ENCODE results near the gene P4HB. TPM values are rescaled to one million over a fixed set of nuclear protein-coding genes. Genes with fewer than 3 reads are reported as not detected.

The P4HB gene
- total RNA-seq, 3 donors from 2014 or later, result 354 to 727 (median 491) TPM

GRCh38 chr17:81885454-81885853, 25.1 kb upstream of the P4HB start:
- ATAC-seq (no peak), DNase-seq (no peak)
- H3K9me3 ChIP-seq, result no peaks in the 10 kb centered on the region
- intact Hi-C loops (cut with DNase I, micrococcal nuclease), result no loop called here
- TF ChIP-seq CTCF (IDR thresholded peaks at IDR 0.05), result no peak
- peaks cover 13% of the 10 kb centered on the region for H3K36me3 ChIP-seq (ENCODE audit: low read depth)
- H3K4me3 ChIP-seq, result no peak overlapping the region
- peaks cover 11% of the 10 kb centered on the region for H3K4me1 ChIP-seq (ENCODE audit: low read depth)

GRCh38 chr17:81884968-81885367, 24.6 kb upstream of the P4HB start:
- intact Hi-C loops (cut with DNase I, micrococcal nuclease), result no loop called here
- peaks cover 6% of the 10 kb centered on the region for H3K4me1 ChIP-seq (ENCODE audit: low read depth)
- DNase-seq (no peak), ATAC-seq (no peak)
- peaks cover 13% of the 10 kb centered on the region for H3K36me3 ChIP-seq (ENCODE audit: low read depth)
- no peaks in the 10 kb centered on the region for H3K9me3 ChIP-seq
- no peak overlapping the region for H3K4me3 ChIP-seq
- no peak for TF ChIP-seq CTCF (IDR thresholded peaks at IDR 0.05)

- H3K4me3 ChIP-seq, result no peak overlapping the region
These were observed 24.2 kb upstream of the P4HB start for GRCh38 chr17:81884520-81884919.

GRCh38 chr17:81879121-81879520, 18.8 kb upstream of the P4HB start:
- no peak for TF ChIP-seq CTCF (IDR thresholded peaks at IDR 0.05)
- Histone ChIP-seq H3K4me3 (no peak overlapping the region), H3K36me3 (ENCODE audit: low read depth) (no peaks in the 10 kb centered on the region), H3K9me3 (no peaks in the 10 kb centered on the region), H3K4me1 (ENCODE audit: low read depth) (no peaks in the 10 kb centered on the region)
- DNase-seq, result no peak
- ATAC-seq, result no peak
- intact Hi-C loops (cut with DNase I, micrococcal nuclease), result no loop called here

More at GRCh38 chr17:81884520-81884919, 24.2 kb upstream of the P4HB start:
- peak; percentile 17 for ATAC-seq
- TF ChIP-seq CTCF (IDR thresholded peaks at IDR 0.05), result no peak
- DNase-seq, result no peak
- intact Hi-C loops (cut with DNase I, micrococcal nuclease), result no loop called here
- H3K4me1 ChIP-seq (ENCODE audit: low read depth), result peaks cover 2% of the 10 kb centered on the region
- H3K36me3 ChIP-seq (ENCODE audit: low read depth), result peaks cover 13% of the 10 kb centered on the region
- no peaks in the 10 kb centered on the region for H3K9me3 ChIP-seq

GRCh38 chr17:81878294-81878693, 18.0 kb upstream of the P4HB start:
- ATAC-seq, result no peak
- intact Hi-C loops (cut with DNase I, micrococcal nuclease), result no loop called here
- no peaks in the 10 kb centered on the region for H3K36me3 ChIP-seq (ENCODE audit: low read depth)

More at GRCh38 chr17:81878294-81878693, 18.0 kb upstream of the P4HB start:
- H3K4me3 ChIP-seq, result no peak overlapping the region
- TF ChIP-seq CTCF (IDR thresholded peaks at IDR 0.05), result no peak
- H3K4me1 ChIP-seq (ENCODE audit: low read depth), result no peaks in the 10 kb centered on the region
- no peaks in the 10 kb centered on the region for H3K9me3 ChIP-seq
- DNase-seq, result no peak
